Adrenal gland (tissue), 5 donors: ENCODE data around the gene FGGY.

Source experiments
- CTCF ChIP-seq, 6 experiments: fragments of 450-650 bp in 4 of 6; fragments of 200-600 bp in 2 of 6; sonication (generic) in 1 of 6; IDR thresholded peaks; 1 replicate in 5 of 6; 2 replicates in 1 of 6; pipeline versions ENCODE4 v1.5.1 to v1.8.0; 2016 to 2021; ENCODE audit warnings: antibody characterized with exemption in 6 of 6, mild to moderate bottlenecking in 2 of 6, moderate library complexity in 1 of 6
- POLR2A ChIP-seq, 2 donors: fragments of 450-650 bp; IDR thresholded peaks; one replicate each; pipeline ENCODE4 v1.6.1; 2017; ENCODE audit warnings: antibody characterized with exemption in 2 of 2, mild to moderate bottlenecking in 2 of 2, moderate library complexity in 1 of 2
- donor health status: DM: no; HTN: no; CAD: no.

- TF ChIP-seq CTCF (IDR thresholded peaks at IDR 0.05) (no peak), POLR2A (IDR thresholded peaks at IDR 0.05) (no peak)
Measured at GRCh38 chr1:59445040-59445439, 148.1 kb downstream of the FGGY start.
